ENCODE measurements around the gene MARCHF5. TPM values are rescaled to one million over a fixed set of nuclear protein-coding genes. Genes with fewer than 3 reads are reported as not detected.
"Not testable (repeated sequence)": the region's sequence is repeated elsewhere in the genome, so short reads cannot be mapped to it uniquely, and the experiment has no call there.

Gene MARCHF5
- total RNA-seq, 1 donor from 2014 or later: 42.9 TPM

DNA sequence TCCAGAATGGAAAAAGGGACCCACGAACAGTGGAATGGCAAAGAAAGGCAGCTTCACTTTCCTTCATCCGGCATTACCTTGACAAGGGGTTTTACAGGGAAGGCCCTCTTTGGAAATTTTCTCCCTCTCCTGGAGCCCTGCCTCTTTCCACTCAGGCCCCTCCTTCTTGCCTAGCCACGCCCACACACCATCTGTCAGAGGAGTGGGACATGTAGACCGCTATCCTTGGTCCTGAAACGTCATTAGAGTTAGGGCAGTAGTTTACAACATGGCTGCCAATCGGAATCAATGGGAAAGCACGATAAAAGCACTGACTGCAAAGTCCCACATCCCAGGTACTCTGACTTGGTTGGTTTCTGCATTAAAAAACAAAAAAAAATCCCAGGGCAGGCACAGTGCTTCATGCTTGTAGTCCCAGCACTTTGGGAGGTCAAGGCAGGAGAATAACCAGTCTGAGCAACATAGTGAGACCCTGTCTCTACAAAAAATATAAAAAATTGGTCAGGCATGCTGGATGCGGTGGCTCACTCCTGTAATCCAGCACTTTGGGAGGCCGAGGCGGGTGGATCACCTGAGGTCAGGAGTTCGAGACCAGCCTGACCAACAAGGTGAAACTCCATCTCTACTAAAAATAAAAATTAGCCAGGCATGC is 96.4 kb downstream of the MARCHF5 start:
- no peak for ATAC-seq

DNA sequence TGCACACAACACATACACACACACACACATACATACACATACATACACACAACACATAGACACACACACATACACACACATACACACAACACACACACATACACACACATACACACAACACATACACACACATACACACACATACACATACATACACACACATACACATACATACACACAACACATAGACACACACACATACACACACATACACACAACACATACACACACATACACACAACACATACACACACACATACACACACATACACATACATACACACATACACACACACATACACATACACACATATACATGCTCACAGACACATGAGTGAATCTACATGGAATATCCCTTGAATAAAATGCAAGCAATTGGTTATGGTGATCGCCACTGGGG is 102.2 kb downstream of the MARCHF5 start:
- ATAC-seq: not testable (repeated sequence)

- no peak for ATAC-seq
Observed at GRCh38 chr10:92395271-92395670, 104.3 kb downstream of the MARCHF5 start.

DNA sequence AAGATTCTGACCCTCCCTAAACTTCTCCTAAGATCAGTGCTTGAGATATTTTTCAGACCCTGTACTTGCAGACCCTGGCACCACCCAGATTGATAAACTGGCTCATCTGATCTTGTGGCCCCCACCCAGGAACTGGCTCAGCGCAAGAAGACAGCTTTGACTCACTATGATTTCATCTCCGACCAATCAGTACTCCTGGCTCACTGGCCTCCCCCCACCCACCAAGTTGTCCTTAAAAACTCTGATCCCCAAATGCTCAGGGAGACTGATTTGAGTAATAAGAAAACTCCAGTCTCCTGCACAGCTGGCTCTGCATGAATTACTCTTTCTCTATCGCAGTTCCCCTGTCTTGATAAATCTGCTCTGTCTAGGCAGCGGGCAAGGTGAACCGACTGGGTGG is 111.3 kb downstream of the MARCHF5 start:
- ATAC-seq: not testable (repeated sequence)

Other genes with a start within 250 kb of the MARCHF5 start
- gene CPEB3, start 89 bp upstream of the MARCHF5 start, total RNA-seq: 5.1 TPM